HepG2 (cell line): ENCODE results near the gene RAD54L. TPM values are rescaled to one million over a fixed set of nuclear protein-coding genes. Genes with fewer than 3 reads are reported as not detected.
A peak's percentile ranks its signal among the peaks of the same experiment; 100 is the strongest.

Experiments used
- FOXP1 ChIP-seq, 2 experiments: fragments of 450-650 bp in 1 of 2; IDR thresholded peaks; 2 replicates each; pipeline ENCODE4 v1.6.1; 2017 to 2018; ENCODE audit warnings: antibody characterized with exemption in 1 of 2
- HDAC2 ChIP-seq: sonication (generic); formaldehyde crosslinking; IDR thresholded peaks from 2 replicates; pipeline ENCODE4 v1.4.0; 2020; ENCODE audit warnings: missing genetic modification reagents
- HNF4A ChIP-seq: sonication (generic); formaldehyde crosslinking; IDR thresholded peaks from 2 replicates; pipeline ENCODE4 v1.4.0; 2020; ENCODE audit warnings: missing genetic modification reagents
- HOXA7 ChIP-seq: sonication (generic); formaldehyde crosslinking; IDR thresholded peaks from 2 replicates; pipeline ENCODE4 v1.8.1; 2022; ENCODE audit warnings: mild to moderate bottlenecking, missing genetic modification reagents, moderate library complexity
- KAT8 ChIP-seq: IDR thresholded peaks from 2 replicates; pipeline ENCODE4 v1.6.1; 2016; ENCODE audit warnings: missing genetic modification reagents, missing compliant biosample characterization
- KLF9 ChIP-seq: IDR thresholded peaks from 2 replicates; pipeline ENCODE4 v1.6.1; 2016; ENCODE audit warnings: low read depth
- MBNL3 ChIP-seq: fragments of 250-450 bp; sonication (Bioruptor Pico); conservative IDR thresholded peaks from 2 replicates; pipeline ENCODE4 v1.8.0; 2022; ENCODE audit warnings: mild to moderate bottlenecking, inconsistent platforms
- MED8 ChIP-seq: sonication (generic); formaldehyde crosslinking; IDR thresholded peaks from 2 replicates; pipeline ENCODE4 v1.8.1; 2023; ENCODE audit warnings: mild to moderate bottlenecking, missing genetic modification reagents; ENCODE audit not compliant: insufficient replicate concordance
- SALL1 ChIP-seq: sonication (generic); formaldehyde crosslinking; IDR thresholded peaks from 2 replicates; pipeline ENCODE4 v1.8.0; 2022; ENCODE audit warnings: mild to moderate bottlenecking, missing genetic modification reagents
- STAT5B ChIP-seq: sonication (generic); formaldehyde crosslinking; IDR thresholded peaks from 2 replicates; pipeline ENCODE4 v1.4.0; 2020; ENCODE audit warnings: missing genetic modification reagents
- ZBTB7B ChIP-seq: sonication (generic); formaldehyde crosslinking; IDR thresholded peaks from 2 replicates; pipeline ENCODE4 v1.4.0; 2020; ENCODE audit warnings: missing genetic modification reagents
- ZNF235 ChIP-seq: sonication (generic); formaldehyde crosslinking; IDR thresholded peaks from 2 replicates; pipeline ENCODE4 v1.8.1; 2023; ENCODE audit warnings: mild to moderate bottlenecking, missing genetic modification reagents, borderline replicate concordance
- ZNF460 ChIP-seq: sonication (generic); formaldehyde crosslinking; IDR thresholded peaks from 2 replicates; pipeline ENCODE4 v1.5.1; 2020; ENCODE audit warnings: missing genetic modification reagents, mild to moderate bottlenecking, borderline replicate concordance
- ZNF589 ChIP-seq: sonication (generic); formaldehyde crosslinking; conservative IDR thresholded peaks from 2 replicates; pipeline ENCODE4 v1.8.0; 2022; ENCODE audit warnings: mild to moderate bottlenecking, moderate library complexity, missing genetic modification reagents
- ZNF672 ChIP-seq: sonication (generic); formaldehyde crosslinking; IDR thresholded peaks from 2 replicates; pipeline ENCODE4 v1.8.1; 2022; ENCODE audit warnings: missing genetic modification reagents
- ZSCAN12 ChIP-seq: sonication (generic); formaldehyde crosslinking; IDR thresholded peaks from 2 replicates; pipeline ENCODE4 v1.9.0; 2021; ENCODE audit warnings: mild to moderate bottlenecking, missing genetic modification reagents
- polyA plus RNA-seq, 8 experiments: library from polyadenylated mRNA; depleted of rRNA in 3 of 8; stranded (reverse) in 7 of 8; unstranded in 1 of 8; fragments of >200 nt; fragmentation: Illumina TruSeq in 4 of 8; extraction: Trizol in 4 of 8; gene quantifications; 2 replicates each; pipeline versions ENCODE4 v1.2.1 to v1.2.3, GENCODE V29; 2011 to 2016; ENCODE audit warnings: low read depth in 4 of 8, missing spikeins in 1 of 8, mixed read lengths in 1 of 8; ENCODE audit not compliant: insufficient read depth in 1 of 8
- total RNA-seq, 5 experiments: library from RNA; depleted of rRNA; stranded (reverse); fragments of >200 nt; fragmentation: Illumina TruSeq; extraction: Trizol; gene quantifications; 2 replicates each; pipeline ENCODE4 v1.2.3, GENCODE V29; 2016; ENCODE audit warnings: low read depth in 1 of 5
- TF ChIP-seq, protein P1 (sequence below): sonication (generic); formaldehyde crosslinking; IDR thresholded peaks from 2 replicates; pipeline ENCODE4 v1.4.0; 2020; ENCODE audit warnings: mild to moderate bottlenecking, missing genetic modification reagents
- TF ChIP-seq, protein P2 (sequence below): sonication (generic); formaldehyde crosslinking; IDR thresholded peaks from 2 replicates; pipeline ENCODE4 v1.5.1; 2020; ENCODE audit warnings: mild to moderate bottlenecking, missing genetic modification reagents
- TF ChIP-seq, protein P3 (sequence below): sonication (generic); formaldehyde crosslinking; IDR thresholded peaks from 2 replicates; pipeline ENCODE4 v1.5.1; 2020; ENCODE audit warnings: mild to moderate bottlenecking, moderate library complexity, missing genetic modification reagents
- TF ChIP-seq, protein P4 (sequence below): sonication (generic); formaldehyde crosslinking; IDR thresholded peaks from 2 replicates; pipeline ENCODE4 v1.4.0; 2020; ENCODE audit warnings: mild to moderate bottlenecking, missing genetic modification reagents
- TF ChIP-seq, protein P5 (sequence below): sonication (generic); formaldehyde crosslinking; IDR thresholded peaks from 2 replicates; pipeline ENCODE4 v1.5.0; 2020; ENCODE audit warnings: missing genetic modification reagents, mild to moderate bottlenecking, borderline replicate concordance

RAD54L gene
- total and polyA plus RNA-seq, 2 of the 13 experiments (the other 11 are each of a cell fraction or from before 2014, with no cell fraction given): 10.2 to 30.0 TPM

DNA sequence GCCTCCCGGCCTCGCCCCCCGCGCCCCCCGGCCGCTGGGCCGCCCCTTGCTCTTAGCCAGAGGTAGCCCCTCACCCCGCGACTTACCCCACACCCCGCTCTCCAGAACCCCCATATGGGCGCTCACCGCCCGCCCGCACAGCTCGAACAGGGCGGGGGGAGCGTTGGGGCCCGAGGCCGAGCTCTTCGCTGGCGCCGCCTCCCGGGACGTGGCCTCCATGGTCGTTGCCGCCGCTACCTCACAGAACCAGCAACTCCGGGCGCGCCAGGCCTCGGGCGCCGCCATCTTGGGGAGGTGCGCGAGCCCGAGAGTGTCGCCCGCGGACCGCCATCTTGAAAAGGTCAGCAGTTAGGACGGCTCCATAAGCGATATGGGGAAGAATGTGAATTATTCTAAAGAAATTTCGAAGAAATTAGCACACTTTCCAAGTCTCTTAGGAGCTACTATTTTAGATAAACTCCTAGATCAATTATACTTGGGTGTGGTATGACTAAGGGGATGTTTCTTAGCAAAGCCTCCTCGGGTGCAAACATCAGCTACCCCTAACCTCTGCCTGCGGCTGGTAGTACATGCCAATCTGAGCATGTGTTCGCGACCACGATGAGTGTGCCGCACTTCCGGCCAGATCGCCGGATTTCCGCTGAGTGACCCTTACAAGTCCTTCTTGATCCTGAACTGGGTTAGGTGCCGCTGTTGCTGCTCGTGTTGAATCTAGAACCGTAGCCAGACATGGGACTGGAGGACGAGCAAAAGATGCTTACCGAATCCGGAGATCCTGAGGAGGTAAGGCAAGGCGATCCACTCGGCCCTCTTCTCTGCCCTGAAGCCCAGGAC lies 55.7 kb downstream of the RAD54L start, which contains the start of the genes LRRC41 and UQCRH (continued):
- TF ChIP-seq, protein P1, sequence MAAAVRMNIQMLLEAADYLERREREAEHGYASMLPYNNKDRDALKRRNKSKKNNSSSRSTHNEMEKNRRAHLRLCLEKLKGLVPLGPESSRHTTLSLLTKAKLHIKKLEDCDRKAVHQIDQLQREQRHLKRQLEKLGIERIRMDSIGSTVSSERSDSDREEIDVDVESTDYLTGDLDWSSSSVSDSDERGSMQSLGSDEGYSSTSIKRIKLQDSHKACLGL (CRISPR knock-in tag): no peak; the same call in 1 of the 2 replicates
- peak; percentile 34 for TF ChIP-seq SALL1
- TF ChIP-seq ZNF235 (CRISPR knock-in tag): peak; percentile 47; the same call in 1 of the 2 replicates
- TF ChIP-seq ZNF672 (CRISPR knock-in tag): no peak
- no peak; the same call in 1 of the 2 replicates for TF ChIP-seq ZBTB7B (CRISPR knock-in tag)
- TF ChIP-seq, protein P2, sequence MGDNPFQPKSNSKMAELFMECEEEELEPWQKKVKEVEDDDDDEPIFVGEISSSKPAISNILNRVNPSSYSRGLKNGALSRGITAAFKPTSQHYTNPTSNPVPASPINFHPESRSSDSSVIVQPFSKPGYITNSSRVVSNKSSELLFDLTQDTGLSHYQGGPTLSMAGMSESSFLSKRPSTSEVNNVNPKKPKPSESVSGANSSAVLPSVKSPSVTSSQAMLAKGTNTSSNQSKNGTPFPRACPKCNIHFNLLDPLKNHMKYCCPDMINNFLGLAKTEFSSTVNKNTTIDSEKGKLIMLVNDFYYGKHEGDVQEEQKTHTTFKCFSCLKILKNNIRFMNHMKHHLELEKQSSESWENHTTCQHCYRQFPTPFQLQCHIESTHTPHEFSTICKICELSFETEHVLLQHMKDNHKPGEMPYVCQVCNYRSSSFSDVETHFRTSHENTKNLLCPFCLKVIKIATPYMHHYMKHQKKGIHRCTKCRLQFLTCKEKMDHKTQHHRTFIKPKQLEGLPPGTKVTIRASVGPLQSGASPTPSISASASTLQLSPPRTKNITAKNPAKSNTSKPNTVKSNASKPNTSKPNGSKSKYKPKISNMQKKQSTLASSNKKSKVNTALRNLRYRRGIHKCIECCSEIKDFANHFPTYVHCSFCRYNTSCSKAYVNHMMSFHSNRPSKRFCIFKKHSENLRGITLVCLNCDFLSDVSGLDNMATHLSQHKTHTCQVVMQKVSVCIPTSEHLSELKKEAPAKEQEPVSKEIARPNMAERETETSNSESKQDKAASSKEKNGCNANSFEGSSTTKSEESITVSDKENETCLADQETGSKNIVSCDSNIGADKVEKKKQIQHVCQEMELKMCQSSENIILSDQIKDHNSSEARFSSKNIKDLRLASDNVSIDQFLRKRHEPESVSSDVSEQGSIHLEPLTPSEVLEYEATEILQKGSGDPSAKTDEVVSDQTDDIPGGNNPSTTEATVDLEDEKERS (CRISPR knock-in tag): no peak
- TF ChIP-seq KAT8 (CRISPR knock-in tag): peak; percentile 74; the same call in 1 of the 2 replicates
- TF ChIP-seq ZSCAN12 (CRISPR knock-in tag): no peak
- TF ChIP-seq KLF9 (CRISPR knock-in tag): no peak
- TF ChIP-seq, protein P3, sequence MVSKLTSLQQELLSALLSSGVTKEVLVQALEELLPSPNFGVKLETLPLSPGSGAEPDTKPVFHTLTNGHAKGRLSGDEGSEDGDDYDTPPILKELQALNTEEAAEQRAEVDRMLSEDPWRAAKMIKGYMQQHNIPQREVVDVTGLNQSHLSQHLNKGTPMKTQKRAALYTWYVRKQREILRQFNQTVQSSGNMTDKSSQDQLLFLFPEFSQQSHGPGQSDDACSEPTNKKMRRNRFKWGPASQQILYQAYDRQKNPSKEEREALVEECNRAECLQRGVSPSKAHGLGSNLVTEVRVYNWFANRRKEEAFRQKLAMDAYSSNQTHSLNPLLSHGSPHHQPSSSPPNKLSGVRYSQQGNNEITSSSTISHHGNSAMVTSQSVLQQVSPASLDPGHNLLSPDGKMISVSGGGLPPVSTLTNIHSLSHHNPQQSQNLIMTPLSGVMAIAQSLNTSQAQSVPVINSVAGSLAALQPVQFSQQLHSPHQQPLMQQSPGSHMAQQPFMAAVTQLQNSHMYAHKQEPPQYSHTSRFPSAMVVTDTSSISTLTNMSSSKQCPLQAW (CRISPR knock-in tag): no peak
- TF ChIP-seq ZNF460 (CRISPR knock-in tag): no peak; the same call in 1 of the 2 replicates
- TF ChIP-seq MBNL3 (CRISPR knock-in tag): no peak
- no peak for TF ChIP-seq FOXP1 (IDR thresholded peaks at IDR 0.05)
- TF ChIP-seq FOXP1 (CRISPR knock-in tag; IDR thresholded peaks at IDR 0.05): no peak
- TF ChIP-seq MED8 (CRISPR knock-in tag): peak; percentile 0
- TF ChIP-seq, protein P4, sequence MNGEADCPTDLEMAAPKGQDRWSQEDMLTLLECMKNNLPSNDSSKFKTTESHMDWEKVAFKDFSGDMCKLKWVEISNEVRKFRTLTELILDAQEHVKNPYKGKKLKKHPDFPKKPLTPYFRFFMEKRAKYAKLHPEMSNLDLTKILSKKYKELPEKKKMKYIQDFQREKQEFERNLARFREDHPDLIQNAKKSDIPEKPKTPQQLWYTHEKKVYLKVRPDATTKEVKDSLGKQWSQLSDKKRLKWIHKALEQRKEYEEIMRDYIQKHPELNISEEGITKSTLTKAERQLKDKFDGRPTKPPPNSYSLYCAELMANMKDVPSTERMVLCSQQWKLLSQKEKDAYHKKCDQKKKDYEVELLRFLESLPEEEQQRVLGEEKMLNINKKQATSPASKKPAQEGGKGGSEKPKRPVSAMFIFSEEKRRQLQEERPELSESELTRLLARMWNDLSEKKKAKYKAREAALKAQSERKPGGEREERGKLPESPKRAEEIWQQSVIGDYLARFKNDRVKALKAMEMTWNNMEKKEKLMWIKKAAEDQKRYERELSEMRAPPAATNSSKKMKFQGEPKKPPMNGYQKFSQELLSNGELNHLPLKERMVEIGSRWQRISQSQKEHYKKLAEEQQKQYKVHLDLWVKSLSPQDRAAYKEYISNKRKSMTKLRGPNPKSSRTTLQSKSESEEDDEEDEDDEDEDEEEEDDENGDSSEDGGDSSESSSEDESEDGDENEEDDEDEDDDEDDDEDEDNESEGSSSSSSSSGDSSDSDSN (CRISPR knock-in tag): peak; percentile 60; the same call in 1 of the 2 replicates
- TF ChIP-seq HDAC2 (CRISPR knock-in tag): 0 out of 2 replicates have a peak, but pooled peaks have one; percentile 1
- TF ChIP-seq, protein P5, sequence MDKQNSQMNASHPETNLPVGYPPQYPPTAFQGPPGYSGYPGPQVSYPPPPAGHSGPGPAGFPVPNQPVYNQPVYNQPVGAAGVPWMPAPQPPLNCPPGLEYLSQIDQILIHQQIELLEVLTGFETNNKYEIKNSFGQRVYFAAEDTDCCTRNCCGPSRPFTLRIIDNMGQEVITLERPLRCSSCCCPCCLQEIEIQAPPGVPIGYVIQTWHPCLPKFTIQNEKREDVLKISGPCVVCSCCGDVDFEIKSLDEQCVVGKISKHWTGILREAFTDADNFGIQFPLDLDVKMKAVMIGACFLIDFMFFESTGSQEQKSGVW (CRISPR knock-in tag): no peak
- 0 out of 2 replicates have a peak, but pooled peaks have one; percentile 29 for TF ChIP-seq ZNF589 (CRISPR knock-in tag)
- no peak for TF ChIP-seq STAT5B (CRISPR knock-in tag)
- TF ChIP-seq HNF4A (CRISPR knock-in tag): 0 out of 2 replicates have a peak, but pooled peaks have one; percentile 4
- TF ChIP-seq HOXA7: no peak
